HG02623 (cell line): ENCODE results near the gene ALOXE3.
A peak's percentile ranks its signal among the peaks of the same experiment; 100 is the strongest.

Source experiments
- ATAC-seq: cut with Tn5 transposase; IDR thresholded peaks from one replicate; pipeline ENCODE4 v1.9.1; 2021; ENCODE audit warnings: moderate library complexity; ENCODE audit not compliant: unreplicated experiment

The ALOXE3 gene

DNA sequence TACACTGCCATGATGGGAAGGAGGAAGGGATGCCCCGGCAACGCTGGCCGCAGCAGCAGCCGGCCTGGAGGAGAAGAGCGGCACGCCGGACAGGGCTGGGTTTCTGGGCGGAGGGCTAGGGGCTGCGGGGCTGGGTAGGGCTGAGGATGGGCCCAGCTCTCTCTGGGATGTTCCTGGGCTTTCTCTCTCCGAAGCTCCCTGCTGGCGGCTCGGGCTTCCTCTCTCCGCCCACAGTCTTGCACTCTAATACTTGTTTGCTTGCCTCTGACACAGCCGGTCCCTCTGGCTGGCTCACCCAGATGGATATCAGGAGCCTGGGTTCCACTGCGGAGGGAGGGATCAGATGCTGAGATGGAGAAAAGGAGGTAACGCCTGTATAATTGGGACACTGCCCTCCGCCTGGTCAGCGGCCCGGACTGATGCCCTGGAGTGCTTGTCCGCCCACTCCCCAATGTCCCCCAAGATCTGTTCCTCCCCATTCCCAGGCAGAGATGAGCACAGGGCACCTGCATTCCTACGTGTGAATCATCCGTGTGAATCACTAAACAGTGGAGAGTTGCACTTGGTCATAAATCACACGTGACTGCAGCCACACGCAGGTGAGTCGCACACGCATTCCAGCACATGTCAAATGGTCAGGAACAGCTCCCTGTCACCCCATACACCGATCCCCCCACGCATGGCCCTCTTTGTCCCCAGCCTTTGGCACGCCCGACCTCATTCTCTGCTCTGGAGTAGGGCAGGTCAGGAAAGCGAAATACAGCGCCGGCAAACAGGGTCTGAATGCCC, at the start of gene ALOXE3:
TSS of gene ALOXE3 (minus strand) at position 535 of the 789 bp plus-strand sequence. CDS start at position 11, 524 bp downstream.
- no peak for ATAC-seq

DNA sequence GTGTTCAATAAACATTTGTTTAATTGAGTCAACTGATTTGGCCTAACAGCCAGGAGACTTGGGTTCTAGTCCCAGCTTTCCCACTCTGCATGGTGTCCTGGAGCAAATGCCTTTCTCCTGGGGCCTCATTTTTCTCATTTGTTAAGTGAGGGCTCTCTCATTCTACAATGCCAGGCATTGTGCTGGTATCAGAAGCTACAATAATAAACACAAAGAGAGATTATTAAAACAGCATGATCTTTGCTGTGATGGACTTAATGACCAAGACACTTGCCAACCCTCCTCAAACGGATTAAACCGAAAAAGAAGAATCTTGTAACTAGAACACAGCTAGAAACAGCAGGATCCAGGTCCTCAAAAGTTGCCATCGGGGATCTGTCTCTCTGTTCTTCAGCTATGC, 49.2 kb upstream of the ALOXE3 start:
- ATAC-seq: no peak

DNA sequence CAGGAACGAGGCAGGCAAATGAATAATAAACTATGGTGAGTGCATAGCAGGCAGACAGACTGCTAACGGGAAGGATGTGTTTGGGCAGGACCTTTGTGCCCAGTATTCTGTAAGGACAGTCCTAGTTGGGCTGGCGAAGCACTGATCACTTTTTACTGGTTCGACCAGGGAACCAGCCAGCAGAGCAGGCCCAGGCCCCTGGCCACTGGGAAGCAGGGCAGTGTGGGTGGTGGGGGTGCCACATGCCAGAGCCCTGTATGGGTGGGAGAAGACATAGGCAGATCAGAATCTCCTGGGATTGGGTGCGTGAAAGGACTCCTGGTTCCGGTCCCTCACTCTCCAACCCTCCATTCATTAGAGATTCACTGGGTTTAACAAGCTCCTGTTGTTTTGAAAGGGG, 48.4 kb upstream of the ALOXE3 start:
- ATAC-seq: no peak

- no peak for ATAC-seq
These were observed 46.5 kb upstream of the ALOXE3 start for GRCh38 chr17:8164815-8165131.

DNA sequence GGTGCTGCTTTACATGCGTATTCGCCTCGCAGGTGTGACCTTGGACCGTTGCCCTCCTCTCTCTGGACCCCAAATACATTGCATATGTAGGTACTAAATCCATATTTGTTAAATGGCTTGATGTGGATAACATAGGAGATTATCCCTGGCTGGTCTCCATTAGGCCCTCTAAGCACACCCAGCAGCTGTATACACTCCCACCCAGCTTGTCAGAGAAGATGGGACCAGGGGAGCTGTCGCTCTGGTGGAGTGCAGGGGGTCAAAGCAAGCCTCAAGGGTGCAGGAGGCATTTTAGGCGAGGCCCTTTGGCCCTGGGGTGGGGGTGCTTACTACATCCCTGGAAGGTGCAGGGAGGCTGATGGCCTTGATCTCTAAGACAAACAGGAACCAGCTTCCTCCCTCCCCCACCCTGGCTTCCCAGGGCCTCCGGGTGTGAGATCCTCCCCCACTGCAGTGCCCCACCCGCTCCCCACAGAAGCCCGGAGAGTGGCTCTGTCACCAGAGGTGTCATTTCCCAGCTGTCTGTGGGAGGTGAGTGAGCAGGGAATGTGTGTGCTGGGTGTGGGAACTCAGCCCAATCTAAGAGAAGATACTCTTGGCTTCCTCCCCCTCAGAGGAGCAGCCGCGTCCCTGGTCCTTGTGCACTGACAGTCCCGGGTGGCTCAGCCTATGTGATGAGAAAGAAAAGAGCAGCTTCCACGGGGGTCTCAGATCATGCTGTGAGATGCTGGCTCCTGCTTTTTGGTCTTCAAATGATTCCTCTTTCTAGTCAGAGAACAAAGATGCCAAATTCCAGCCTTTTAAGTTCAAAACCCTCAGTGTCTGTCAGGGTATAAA, 45.9 kb upstream of the ALOXE3 start:
- ATAC-seq: no peak

DNA sequence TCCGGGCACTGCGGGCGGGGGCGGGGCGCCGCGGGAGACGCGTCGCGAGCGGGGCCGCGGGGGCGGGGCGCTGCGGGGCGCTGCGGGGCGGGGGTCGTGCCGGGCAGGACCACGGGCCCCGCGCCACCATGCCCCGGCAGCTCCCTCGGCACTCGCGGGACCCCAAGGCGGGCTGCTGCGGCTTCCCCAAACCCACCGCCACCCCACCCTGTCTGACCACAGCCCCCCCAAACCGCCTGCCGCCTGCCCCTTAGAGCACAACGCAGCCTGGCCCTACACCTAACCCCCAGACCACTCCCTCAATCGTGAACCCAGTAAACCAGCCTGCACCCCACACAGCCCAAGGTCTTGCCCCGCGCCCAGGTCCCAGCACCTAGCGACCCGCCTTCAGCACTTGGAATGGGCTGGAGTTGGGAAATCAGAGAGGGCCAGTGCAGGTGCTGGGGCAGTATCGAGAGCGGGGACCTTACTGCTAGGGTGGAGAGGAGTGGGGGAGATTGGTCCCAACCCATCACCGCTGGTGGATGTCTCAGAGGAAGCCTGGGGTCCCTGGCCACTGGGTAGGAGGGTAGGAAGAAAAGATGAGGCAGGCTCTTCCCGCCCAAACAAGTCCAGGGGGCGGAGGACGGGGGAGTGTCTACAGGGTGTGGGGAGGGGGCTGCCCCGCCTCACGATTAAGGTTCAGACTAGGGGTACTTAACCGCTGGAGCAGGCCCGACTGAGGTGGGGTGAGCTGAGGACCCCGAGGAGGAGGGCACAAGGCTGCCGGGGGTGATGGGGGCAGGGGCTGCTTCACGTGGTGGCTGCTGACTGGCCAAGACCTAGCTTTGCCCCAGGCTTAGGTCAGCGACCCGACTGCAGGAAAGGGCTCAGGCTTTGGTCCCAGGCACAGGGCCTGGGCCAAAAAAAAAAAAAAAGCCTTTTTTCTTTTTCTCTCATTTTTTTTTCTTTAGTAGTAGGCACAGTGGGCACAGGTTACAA, 45.0 kb upstream of the ALOXE3 start:
- ATAC-seq: no peak

- no peak for ATAC-seq
These were observed 44.1 kb upstream of the ALOXE3 start, which contains the start of gene VAMP2 for GRCh38 chr17:8162233-8162996. TSS of gene VAMP2 (minus strand) at chr17:8162948. CDS start at chr17:8162879, 69 bp downstream.

DNA sequence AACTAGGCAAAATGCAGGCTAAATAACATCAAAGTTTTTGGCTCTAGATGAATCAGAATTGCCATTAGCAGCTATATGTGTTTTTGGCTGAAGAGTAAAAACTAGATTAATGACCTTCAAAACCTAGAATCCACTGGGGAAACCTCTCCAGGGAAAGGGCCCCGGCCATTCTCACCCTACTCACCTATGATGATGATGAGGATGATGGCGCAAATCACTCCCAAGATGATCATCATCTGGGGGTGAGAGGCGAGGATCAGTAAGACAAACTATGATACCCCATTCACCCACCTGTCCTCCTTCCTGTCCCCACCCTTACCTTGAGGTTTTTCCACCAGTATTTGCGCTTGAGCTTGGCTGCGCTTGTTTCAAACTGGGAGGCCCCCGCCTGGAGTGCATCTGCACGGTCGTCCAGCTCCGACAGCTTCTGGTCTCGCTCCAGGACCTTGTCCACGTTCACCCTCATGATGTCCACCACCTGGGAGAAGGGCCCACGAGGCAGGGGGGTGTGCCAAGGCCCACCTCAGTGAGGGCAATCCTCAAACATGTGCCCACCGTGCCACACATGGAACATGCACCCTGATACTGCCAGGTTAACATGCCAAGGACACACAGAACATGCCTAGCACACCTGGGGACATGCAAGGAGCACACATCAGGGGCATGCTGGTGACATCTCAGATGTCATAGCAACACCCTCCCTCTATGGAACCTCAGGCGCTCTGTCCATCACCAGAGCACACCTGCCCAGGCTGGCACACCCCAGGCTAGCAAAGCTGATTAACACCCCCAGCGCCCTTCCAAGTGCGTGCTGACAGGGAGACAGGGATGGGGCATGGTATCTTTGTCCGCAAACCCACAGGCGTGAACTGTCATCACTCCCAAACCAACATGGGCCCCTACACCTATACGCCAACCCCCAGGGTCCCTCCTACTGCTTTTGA, 43.2 kb upstream of the ALOXE3 start:
- ATAC-seq: no peak

GRCh38 chr17:8160741-8161221, 42.5 kb upstream of the ALOXE3 start:
- ATAC-seq: no peak

GRCh38 chr17:8160224-8160577, 41.9 kb upstream of the ALOXE3 start:
- no peak for ATAC-seq

DNA sequence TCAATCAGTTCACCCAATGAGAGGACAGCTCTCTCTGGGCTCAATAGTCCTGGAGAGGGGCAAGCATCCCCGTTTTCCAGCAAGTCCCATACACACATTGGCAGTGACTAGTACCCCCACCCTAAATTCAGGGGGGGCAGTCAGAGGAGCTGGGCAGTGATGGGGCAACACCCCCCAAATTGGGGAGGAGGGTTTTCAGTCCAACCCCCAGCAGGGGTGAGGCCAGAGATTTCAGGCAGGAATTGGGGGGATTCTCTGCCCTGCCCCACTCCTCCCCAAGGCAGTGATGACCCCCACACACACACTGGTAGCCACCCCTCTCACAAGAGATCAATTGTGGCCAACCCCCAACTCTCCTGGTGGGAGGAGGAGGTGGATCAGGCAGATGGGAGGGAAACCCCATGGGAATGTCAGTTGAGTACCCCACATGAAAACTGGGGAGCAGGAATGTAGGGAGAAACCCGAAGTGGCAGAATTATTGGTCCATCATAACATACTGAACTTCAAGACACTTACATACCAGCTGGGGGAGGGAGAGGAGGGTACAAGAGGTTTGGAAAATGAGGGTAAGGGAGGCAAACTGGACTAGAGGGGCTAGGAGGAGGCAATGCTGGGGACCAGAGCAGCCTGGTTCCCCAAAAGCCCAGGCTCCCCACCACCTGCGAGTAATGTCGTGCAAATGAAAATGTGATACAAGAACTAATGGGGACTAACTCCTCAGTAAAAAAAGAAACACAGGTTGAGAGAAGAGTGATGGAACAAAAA, 41.3 kb upstream of the ALOXE3 start:
- ATAC-seq: no peak

GRCh38 chr17:8159032-8159400, 40.7 kb upstream of the ALOXE3 start:
- ATAC-seq: no peak

DNA sequence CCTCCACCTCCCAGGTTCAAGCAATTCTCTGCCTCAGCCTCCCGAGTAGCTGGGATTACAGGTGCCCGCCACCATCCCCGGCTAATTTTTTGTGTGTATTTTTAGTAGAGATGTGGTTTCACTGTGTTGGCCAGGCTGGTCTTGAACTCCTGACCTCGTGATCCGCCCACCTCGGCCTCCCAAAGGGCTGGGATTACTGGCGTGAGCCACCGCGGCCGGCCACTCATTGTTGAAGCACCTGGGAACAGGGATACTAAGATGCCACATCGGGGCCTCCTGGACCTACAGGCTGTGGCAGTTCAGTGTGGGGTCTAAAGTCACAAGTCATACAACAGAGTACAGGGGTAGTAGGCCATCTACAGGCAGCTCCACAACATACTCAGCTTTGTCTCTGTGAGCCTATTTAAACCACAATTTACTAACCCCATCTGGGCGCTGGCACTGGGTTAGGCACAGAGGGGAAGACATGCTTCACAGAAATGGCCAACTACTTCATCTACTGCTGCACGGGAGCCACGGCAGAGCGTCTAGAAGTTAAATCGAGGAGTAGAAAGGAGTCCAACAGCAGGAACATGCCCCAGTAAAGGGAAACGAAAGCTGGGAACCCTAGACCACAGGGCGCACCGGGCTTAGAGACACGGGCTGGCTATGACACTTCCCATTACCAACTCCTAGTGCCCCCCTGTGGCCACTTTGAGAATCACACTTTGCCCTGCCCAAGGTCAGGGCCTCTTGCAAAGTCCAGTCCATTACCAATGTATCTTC, 40.1 kb upstream of the ALOXE3 start:
- no peak for ATAC-seq

GRCh38 chr17:8156246-8156992, 38.1 kb upstream of the ALOXE3 start:
- ATAC-seq: peak; percentile 76

DNA sequence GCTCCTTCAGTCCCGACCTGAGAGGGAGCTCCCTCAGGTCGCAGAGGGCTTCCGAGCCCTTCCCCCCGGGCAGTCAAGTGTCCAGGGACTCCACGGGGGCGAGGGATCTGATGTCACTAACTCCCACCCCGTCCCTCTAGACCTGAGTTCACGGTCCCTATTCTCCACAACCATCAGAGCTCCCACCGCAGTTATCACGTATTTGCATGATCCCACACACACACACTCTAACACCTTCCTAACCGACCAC, 37.6 kb upstream of the ALOXE3 start:
- no peak for ATAC-seq

DNA sequence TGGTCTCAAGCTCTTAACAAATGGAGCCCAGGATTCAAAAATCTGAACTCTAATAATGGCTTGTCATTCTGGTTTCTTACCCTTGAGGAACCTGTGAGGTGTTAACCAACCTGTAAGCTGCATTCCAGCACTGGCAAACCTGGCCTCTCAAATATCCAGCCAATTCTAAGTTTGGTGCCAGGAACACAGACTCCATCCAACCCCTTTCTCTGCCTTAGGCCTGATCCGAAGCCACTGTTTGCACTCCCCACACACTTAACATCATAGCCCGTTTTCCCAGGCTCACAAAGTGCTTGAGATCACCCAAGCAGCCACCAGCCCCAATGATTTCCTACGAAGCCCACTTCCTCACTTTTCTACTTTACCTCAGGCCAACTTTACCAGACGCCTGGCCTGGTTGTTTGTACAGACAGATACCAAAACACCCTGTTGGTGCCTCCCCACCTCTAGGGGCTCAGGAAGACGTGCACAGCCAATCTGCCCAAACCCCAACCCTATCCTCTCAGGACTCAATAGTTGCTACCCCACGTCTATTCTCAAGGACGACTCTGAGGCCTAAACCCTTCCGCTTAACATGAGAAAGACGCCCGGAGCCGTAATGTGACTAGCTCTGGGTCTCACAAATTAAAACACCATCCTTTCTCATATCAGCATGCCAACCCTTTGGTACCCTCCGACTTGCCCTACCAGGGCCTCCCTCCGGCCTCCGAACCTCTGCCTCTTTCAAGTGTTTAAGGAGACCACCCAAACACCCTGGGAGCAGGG, 37.1 kb upstream of the ALOXE3 start:
- ATAC-seq: no peak
